NCI-H345 treated with DMSO at 0.1 percent for 48 hours (cell line): ENCODE measurements around the gene KIAA0513.
"Not testable (repeated sequence)": the region's sequence is repeated elsewhere in the genome, so short reads cannot be mapped to it uniquely, and the experiment has no call there.

Experiments
- DNase-seq: peaks from one replicate; lab custom pipeline; 2025; ENCODE audit not compliant: unreplicated experiment; lab: John Stamatoyannopoulos, UW

KIAA0513 gene

GRCh38 chr16:85046931-85047866 is 19.6 kb downstream of the KIAA0513 start:
- no peak for DNase-seq

DNA sequence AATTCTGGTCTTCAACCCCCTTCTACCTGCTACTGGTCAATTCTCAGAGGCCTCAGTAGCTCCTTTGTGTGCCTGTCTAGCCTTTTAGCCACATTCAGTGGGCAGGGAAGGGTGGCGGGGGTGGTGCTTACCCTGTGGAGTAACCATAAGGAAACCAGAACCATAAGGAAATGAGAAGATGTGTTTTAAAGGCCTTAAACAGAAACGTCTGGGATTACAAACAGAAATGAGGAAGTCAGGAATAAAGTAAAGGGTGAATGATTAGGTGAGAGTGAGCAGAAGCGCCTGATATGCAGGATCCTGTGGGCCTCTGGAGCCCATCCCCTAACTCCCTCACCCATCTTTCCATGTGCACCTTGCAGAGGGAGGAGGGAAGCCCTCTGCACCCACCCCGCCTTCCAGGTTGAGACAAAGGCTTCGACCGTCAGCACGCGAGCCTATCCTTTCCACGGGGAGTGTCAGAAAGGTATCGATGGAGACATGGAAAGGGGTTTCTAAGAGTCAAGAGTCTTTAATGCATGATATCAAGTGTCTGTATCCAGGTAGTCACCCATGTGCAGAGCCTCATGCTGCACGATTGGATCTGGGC is 20.4 kb downstream of the KIAA0513 start:
- no peak for DNase-seq

DNA sequence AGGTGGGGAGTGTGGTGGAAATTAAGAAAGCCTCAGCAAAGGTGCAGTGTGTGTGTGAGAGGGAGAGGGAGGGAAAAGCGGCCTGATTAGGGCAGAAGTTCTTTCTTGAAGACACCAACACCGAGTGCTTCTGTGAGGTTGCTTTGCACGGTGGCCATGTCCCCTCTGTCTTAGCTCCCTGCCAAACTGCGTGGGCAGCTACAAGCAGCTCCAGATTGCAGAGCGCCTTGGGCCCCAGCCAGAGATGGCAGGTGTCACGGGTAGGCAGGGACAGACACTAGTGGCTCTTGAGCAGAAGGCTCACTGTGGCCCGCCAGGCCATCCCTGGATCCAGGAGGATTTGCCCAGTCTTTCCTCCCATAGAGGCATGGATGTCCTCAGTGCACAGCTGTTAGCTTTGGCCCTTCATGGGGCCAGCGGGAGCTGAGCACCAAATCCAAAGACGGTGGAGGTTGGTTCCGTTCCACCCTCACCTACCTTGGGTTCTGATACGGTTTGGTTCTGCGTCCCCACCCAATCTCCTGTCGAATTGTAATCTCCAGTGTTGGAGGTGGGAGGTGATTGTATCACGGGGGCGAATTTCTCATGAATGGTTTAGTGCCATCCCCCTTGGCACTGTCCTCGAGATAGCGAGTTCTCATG is 21.4 kb downstream of the KIAA0513 start:
- no peak for DNase-seq

GRCh38 chr16:85049706-85050305 is 22.2 kb downstream of the KIAA0513 start:
- no peak for DNase-seq

DNA sequence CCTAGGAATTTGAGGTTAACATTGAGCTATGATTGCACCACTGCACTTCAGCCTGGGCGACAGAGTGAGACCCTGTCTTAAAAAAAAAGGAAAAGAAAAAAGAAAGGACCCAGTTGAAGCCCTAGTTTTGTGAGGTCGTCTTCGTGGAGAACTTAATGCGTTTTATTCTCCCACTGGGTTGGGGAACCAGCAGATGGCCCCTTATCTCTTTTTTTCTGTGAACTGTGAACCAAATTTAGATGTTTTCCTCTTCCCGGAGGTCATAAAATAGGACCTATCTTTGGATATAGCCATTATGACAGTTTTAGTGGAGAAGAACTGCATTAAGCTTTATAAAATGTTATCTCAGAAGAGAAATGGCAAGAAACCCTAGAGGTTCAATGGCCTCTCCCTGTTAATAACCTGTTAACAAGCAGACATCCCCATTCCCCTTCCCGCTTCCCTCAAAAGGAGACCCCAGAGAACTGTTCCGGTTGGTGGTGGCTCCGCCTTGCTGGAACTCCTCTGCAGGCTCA is 23.5 kb downstream of the KIAA0513 start:
- no peak for DNase-seq

DNA sequence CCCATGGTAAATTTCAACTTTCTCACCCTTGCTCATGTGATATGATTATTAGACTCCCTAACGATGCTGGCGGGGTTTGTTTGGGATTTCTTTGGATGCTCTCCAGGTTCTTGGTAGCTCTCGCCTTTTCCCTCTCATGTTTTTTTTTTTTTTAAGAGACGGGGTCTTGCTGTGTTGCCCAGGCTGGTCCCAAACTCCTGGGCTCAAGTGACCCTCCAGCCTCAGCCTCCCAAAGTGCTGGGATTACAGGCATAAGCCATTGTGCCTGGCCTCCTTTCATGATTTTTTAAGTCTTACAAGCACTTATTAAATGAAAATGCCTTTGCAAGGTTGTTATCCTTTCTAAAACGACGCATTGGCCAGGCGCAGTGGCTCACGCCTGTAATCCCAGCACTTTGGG is 24.1 kb downstream of the KIAA0513 start:
- DNase-seq, result no peak

DNA sequence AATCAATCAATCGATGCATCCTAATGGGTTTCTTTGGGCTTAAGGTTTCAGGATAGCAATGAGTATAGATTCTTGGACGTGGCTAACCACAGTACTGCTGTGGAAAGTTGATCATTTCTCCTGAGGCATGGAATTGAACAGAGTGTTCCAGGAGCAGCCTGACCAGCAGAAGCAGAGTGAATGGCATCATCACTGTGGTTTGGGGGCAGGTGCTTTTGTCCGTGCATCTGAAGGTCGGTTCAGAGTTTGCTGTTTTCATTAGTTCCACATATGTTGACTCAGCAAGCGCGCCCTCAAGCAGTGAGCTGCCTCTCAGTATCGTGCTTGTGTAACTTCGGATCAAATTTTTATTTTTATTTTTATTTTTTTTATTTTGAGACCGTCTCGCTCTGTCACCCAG is 24.9 kb downstream of the KIAA0513 start:
- DNase-seq, result no peak

GRCh38 chr16:85054321-85054720 is 26.7 kb downstream of the KIAA0513 start:
- DNase-seq, result not testable (repeated sequence)

DNA sequence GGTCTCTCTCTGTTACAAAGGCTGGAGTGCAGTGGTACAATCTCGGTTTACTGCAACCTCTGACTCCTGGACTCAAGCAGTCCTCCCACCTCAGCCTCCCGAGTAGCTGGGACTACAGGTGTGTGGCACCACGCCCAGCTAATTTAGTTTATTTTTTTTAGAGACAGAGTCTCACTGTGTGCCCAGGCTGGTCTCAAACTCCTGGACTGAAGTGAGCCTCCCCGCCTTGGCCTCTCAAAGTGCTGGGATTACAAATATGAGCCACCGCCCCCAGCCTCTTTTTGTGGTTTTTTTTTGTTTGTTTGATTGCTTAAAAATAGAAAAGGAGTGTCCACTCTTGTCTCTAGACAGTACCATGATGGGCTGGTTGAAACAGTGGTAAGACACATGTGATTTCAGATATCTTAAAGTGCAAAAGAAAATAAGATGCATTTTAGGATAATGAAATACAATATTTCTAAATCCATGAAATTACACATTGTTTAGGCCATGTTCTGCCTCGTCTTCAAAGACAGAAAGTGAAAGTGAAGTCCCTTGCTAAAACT is 27.4 kb downstream of the KIAA0513 start:
- no peak for DNase-seq

GRCh38 chr16:85055493-85056210 is 28.1 kb downstream of the KIAA0513 start:
- DNase-seq, result no peak

GRCh38 chr16:85056211-85056748 is 28.7 kb downstream of the KIAA0513 start:
- no peak for DNase-seq

DNA sequence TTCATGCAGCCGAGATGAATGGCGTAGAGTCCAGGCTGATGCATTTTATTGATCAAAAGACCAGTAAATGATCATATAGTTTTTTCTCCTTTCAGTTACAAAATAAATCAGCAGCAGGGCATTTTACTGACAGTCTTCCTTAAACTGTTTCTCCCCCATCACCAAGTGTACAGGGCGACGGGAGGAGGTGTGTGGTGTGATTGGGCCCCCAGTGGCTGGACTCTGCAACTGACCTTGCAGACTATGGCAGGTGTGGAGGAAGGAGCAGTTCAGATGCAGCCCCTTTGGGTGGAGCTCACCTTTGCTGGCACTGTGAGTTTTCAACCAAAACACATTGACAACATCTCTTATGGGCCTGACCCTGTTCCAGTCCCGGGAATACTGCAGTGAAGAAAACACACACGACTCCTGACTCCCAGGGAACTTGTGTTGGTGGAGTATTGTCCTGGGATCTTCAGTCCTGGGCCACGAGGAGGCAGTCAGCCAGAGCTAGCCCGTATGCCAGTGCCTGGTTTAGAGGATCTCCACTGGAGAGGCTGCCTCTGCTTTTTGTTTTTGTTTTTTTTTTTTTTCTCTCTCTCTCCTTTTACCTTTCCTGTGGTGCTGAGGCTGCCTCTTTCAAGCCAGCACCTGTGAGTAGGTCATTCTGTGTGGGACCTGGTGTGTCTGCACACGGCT is 29.8 kb downstream of the KIAA0513 start:
- DNase-seq, result no peak

GRCh38 chr16:85057948-85058347 is 30.4 kb downstream of the KIAA0513 start:
- DNase-seq, result peak; percentile 83

DNA sequence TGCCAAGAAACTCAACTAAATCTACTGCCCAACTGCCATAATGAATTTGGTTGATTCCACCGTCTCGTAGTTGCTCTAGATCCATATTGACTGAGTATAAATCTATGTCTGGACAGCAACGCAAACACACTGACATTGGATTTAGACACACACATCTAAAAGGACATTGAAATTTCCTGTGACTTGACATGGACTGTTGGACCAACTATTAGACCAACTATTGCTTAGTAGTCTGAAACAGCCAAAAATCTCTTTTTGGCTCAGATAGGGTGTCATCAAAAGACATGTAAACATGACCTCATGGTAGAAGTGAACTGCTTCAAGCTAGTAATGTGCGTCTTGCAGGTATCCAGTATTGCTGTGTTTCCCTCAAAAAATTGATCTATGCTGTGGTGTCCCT is 31.3 kb downstream of the KIAA0513 start:
- DNase-seq, result no peak

DNA sequence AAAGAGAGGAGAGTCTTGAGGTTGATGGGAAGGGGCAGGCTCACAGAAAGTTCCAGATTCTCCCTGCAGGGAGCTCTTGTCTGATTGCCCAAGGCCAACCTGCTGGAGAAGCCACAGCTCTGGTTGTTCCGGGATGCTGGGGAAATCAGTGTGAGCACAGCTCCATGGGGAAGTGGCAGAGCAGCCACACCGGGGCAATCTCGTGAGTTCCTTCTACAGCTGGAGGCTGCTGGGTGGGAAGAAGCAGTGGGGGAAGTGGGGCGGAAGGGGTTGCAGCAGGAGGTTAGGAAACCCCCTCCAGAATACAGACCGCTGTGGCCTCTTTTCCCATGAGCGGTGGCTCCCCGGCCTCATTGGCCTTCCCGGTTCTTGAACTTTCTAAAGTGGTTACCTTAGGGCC is 34.0 kb downstream of the KIAA0513 start:
- no peak for DNase-seq

DNA sequence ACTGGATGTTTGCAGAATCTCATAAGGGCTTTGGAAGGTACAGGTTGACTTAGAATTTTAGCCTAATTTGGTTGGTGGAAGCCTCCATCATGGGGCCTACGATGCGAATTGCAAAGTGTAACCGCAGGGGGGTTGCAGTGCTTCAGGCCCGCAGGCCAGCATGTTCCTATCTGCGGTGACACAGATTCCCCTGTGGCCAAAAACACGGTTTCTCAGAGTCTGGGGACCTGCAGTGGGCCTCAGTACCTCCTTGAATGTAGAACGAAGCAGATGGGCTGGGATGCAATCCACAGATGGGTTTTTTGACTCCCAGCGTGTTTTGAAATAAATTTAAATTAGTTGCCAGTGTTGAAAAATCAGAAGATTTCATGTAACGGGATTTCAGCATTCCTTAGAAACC is 34.7 kb downstream of the KIAA0513 start:
- DNase-seq, result no peak

DNA sequence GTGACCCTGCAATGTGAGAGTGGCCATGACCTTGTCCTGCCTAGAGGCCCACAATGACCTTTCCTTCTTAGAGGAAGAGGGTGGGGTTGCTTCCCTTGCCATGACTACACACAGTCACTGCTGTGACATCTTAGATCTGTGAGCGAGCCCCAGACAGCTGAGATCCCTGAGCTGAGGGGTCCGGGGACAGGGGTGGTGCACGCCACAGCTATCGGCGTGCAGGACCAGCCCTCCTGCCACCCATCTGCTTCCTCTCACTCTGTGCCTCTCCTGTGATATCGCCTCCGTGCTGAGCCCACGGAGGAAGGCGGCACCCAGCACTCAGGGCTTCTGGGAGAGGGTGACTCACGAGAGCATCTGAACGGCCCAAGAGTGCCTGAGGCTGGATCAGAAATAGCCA is 35.2 kb downstream of the KIAA0513 start:
- no peak for DNase-seq

GRCh38 chr16:85064186-85064585 is 36.6 kb downstream of the KIAA0513 start:
- no peak for DNase-seq

GRCh38 chr16:85065099-85065498 is 37.5 kb downstream of the KIAA0513 start:
- DNase-seq, result no peak
